ENCODE data around the gene YY2. TPM values are rescaled to one million over a fixed set of nuclear protein-coding genes. Genes with fewer than 3 reads are reported as not detected.
A peak's percentile ranks its signal among the peaks of the same experiment; 100 is the strongest.

YY2 gene
- total and polyA plus RNA-seq, 2 of the 8 experiments (the other 6 are each of a cell fraction or from before 2014, with no cell fraction given): 0.60 to 1.5 TPM

GRCh38 chrX:21839334-21840192, 16.2 kb upstream of the YY2 start, which contains the start of gene MBTPS2:
Gene MBTPS2, plus strand, starts transcription at chrX:21839617. Its CDS starts 118 bp downstream, at chrX:21839735.
- Histone ChIP-seq H3K27me3 (replicated peaks in 1 of 4; ENCODE audit: control insufficient read depth in 3 of 4, extremely low read depth in 1 of 4, insufficient read depth in 3 of 4, low read length in 3 of 4) (no peaks in the 10 kb centered on the region), H2BK5ac (ENCODE audit: low read depth, low read length) (peak within 1 kb of the TSS; percentile 60; the same call in 1 of the 2 replicates), H3K23me2 (ENCODE audit: low read depth, low read length) (no peaks in the 10 kb centered on the region), H4K5ac (ENCODE audit: insufficient read length, low read depth, low read length) (peak within 1 kb of the TSS; percentile 76), H3K9ac (replicated peaks in 1 of 4; ENCODE audit: extremely low read depth in 1 of 4, low read depth in 3 of 4, low read length in 3 of 4) (peak within 1 kb of the TSS; percentile 74 to 92 (median 76)), H2BK15ac (ENCODE audit: low read length) (no peak within 1 kb of the TSS), H4K8ac (ENCODE audit: extremely low read depth, insufficient read depth, low read length) (peak within 1 kb of the TSS; percentile 92), H2BK20ac (ENCODE audit: low read length) (no peak within 1 kb of the TSS), H2BK12ac (ENCODE audit: low read depth, low read length) (0 out of 2 replicates have a peak within 1 kb of the TSS, but pooled peaks have one; percentile 50), H3K4me1 (replicated peaks in 1 of 4; ENCODE audit: control insufficient read depth in 3 of 4, insufficient read depth in 4 of 4, low read length in 3 of 4) (no peaks in the 10 kb centered on the region; a peak in 1 of 7 replicates), H3K79me2 (ENCODE audit: control insufficient read depth in 1 of 2, insufficient read depth in 2 of 2, low read length in 2 of 2) (peaks cover 0 to 7% of the 10 kb centered on the region in 2 experiments; a peak in 2 of 4 replicates), H3K27ac (ENCODE audit: low read depth, low read length) (peak within 1 kb of the TSS; percentile 84), H3K4me2 (ENCODE audit: insufficient read depth in 1 of 2, low read depth in 2 of 2, low read length in 2 of 2) (peak within 1 kb of the TSS; percentile 60 to 72), H3K36me3 (ENCODE audit: control insufficient read depth in 2 of 4, insufficient read depth in 4 of 4, low read length in 3 of 4) (no peaks in the 10 kb centered on the region; a peak in 1 of 8 replicates), H2BK120ac (replicated peaks; ENCODE audit: low read depth, low read length) (no peak within 1 kb of the TSS), H4K20me1 (replicated peaks in 1 of 2; ENCODE audit: control insufficient read depth in 1 of 2, insufficient read depth in 2 of 2, low read length in 2 of 2) (no peaks in the 10 kb centered on the region), H3K23ac (ENCODE audit: insufficient read length) (peak within 1 kb of the TSS; percentile 27), H3K56ac (replicated peaks; ENCODE audit: insufficient read length, low read depth, low read length) (peak within 1 kb of the TSS; percentile 64), H3K9me3 (ENCODE audit: insufficient read depth in 2 of 2, low read depth in 1 of 2, low read length in 1 of 2) (no peaks in the 10 kb centered on the region), H2AFZ (ENCODE audit: low read length) (0 out of 2 replicates have a peak within 1 kb of the TSS, but pooled peaks have one; percentile 32), H2AK5ac (ENCODE audit: low read depth, low read length) (no peak within 1 kb of the TSS), H3K18ac (ENCODE audit: extremely low read depth, low read length) (no peak within 1 kb of the TSS; the same call in 1 of the 2 replicates), H3K79me1 (ENCODE audit: low read depth, low read length) (no peaks in the 10 kb centered on the region), H4K91ac (replicated peaks; ENCODE audit: insufficient read length, low read length) (peak within 1 kb of the TSS; percentile 74), H3K14ac (ENCODE audit: insufficient read length) (no peak within 1 kb of the TSS), H3K4ac (replicated peaks; ENCODE audit: insufficient read length, low read depth, low read length) (peak within 1 kb of the TSS; percentile 85), H3K4me3 (ENCODE audit: extremely low read depth in 1 of 4, insufficient read depth in 2 of 4, low read depth in 3 of 4, low read length in 4 of 4) (peak within 1 kb of the TSS; percentile 64 to 88 (median 74))
- DNase-seq (ENCODE audit: low read depth in 1 of 2, low spot score in 2 of 2) (peak; percentile 70 to 83), FAIRE-seq (peak; percentile 69)
- ChIA-PET POLR2A (ENCODE audit: partially characterized antibody) (interaction anchor here (0.6 to 1.4 kb wide), 3 partner anchors 28 to 93 kb away, joined by 3 read pairs; no protein-coding TSS in a partner anchor), CTCF (ENCODE audit: partially characterized antibody) (interaction anchor here (0.9 to 2.4 kb wide), 5 partner anchors 93 to 398 kb away, joined by 3 to 5 read pairs (median 3); no protein-coding TSS in a partner anchor)
- 5% methylated on average over 25 of the region's 61 CpGs; no CpG with 5 or more reads in 1 of the 2 experiments for WGBS, 2 experiments (ENCODE audit: extremely low coverage in 1 of 2, insufficient coverage in 1 of 2, insufficient read length in 1 of 2, insufficient replicate concordance in 2 of 2, low coverage in 1 of 2, low lambda C conversion rate in 2 of 2, missing lambda C conversion rate in 1 of 2)
- no peak for TF ChIP-seq RNF2 (IDR thresholded peaks at IDR 0.05; ENCODE audit: borderline replicate concordance, low read depth, low read length, missing control alignments, poor library complexity, severe bottlenecking)
- peak in 1 of 2 experiments; percentile 52; a peak in 1 of 4 replicates for TF ChIP-seq SIN3A (conservative IDR thresholded peaks at IDR 0.05 in 1 of 2, IDR thresholded peaks at IDR 0.05 in 1 of 2; ENCODE audit: low read depth in 1 of 2, low read length in 2 of 2)
- TF ChIP-seq BRCA1 (IDR thresholded peaks at IDR 0.05; ENCODE audit: low read depth, low read length): no peak
- 0 out of 2 replicates have a peak, but pooled peaks have one; percentile 17 for TF ChIP-seq CHD2 (IDR thresholded peaks at IDR 0.05; ENCODE audit: low read length)
- TF ChIP-seq SUZ12 (IDR thresholded peaks at IDR 0.05; ENCODE audit: low read length): no peak
- peak; percentile 87 for TF ChIP-seq POLR2AphosphoS5 (IDR thresholded peaks at IDR 0.05; ENCODE audit: low read depth, low read length)
- TF ChIP-seq YY1 (IDR thresholded peaks at IDR 0.05; ENCODE audit: low read depth, low read length): no peak; the same call in 1 of the 2 replicates
- TF ChIP-seq CTBP2 (IDR thresholded peaks at IDR 0.05; ENCODE audit: borderline replicate concordance, insufficient read depth, insufficient read length, low read length): no peak
- TF ChIP-seq GTF2F1 (IDR thresholded peaks at IDR 0.05; ENCODE audit: borderline replicate concordance, low read depth, low read length): 0 out of 2 replicates have a peak, but pooled peaks have one; percentile 43
- peak; percentile 79 for TF ChIP-seq PHF8 (conservative IDR thresholded peaks at IDR 0.05; ENCODE audit: low read depth, low read length)
